ENCODE data around the gene BEND6. TPM values are rescaled to one million over a fixed set of nuclear protein-coding genes. Genes with fewer than 3 reads are reported as not detected.

The BEND6 gene
- total RNA-seq, 2 experiments from 2014 or later = not detected

- POLR2A ChIA-PET = no interaction called here
- intact Hi-C loops (cut with micrococcal nuclease) = no loop called here
- CTCF ChIA-PET = interaction anchor here (1.0 to 2.0 kb wide), 2 partner anchors 57 to 58 kb away, joined by 3 to 8 read pairs; no protein-coding TSS in a partner anchor
Measured at GRCh38 chr6:56961151-56961550, 6.2 kb downstream of the BEND6 start.

DNA sequence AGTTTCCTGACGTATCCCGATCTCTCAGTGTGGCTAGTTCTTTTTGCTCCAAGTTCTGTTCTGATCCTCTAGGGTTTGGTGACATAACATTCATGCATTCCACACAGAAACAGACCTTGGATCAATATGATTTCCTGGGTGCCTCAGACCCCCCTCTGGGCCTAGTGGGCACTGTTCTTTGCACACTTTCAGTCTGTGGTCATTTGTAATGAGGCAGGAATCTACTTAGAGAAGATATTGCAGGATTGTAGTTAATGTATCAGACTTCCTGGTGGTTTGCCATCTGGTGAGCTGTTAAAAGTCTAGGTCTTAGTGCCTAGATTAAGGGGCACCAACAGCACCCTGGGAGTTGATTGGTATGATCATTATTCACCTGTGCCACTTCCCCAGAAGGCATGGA, 7.5 kb downstream of the BEND6 start:
- Mint-ChIP-seq H3K4me1 (ENCODE audit: low read depth) (no peaks in the 10 kb centered on the region), H3K27me3 (peaks cover 10% of the 10 kb centered on the region), H3K9me3 (no peaks in the 10 kb centered on the region), H3K36me3 (no peaks in the 10 kb centered on the region), H3K27ac (no peak overlapping the region), H3K4me3 (no peak overlapping the region)
- no peak for DNase-seq
- intact Hi-C loops (cut with micrococcal nuclease) = no loop called here
- POLR2A ChIA-PET = no interaction called here
- CTCF ChIA-PET = interaction anchor here (1.0 to 1.8 kb wide), 2 partner anchors 58 to 59 kb away, joined by 3 to 6 read pairs; no protein-coding TSS in a partner anchor

More at GRCh38 chr6:56961151-56961550, 6.2 kb downstream of the BEND6 start:
- Mint-ChIP-seq H3K36me3 (no peaks in the 10 kb centered on the region), H3K4me1 (ENCODE audit: low read depth) (no peaks in the 10 kb centered on the region), H3K27ac (no peak overlapping the region), H3K4me3 (no peak overlapping the region), H3K27me3 (peaks cover 16% of the 10 kb centered on the region), H3K9me3 (no peaks in the 10 kb centered on the region)
- DNase-seq = no peak

DNA sequence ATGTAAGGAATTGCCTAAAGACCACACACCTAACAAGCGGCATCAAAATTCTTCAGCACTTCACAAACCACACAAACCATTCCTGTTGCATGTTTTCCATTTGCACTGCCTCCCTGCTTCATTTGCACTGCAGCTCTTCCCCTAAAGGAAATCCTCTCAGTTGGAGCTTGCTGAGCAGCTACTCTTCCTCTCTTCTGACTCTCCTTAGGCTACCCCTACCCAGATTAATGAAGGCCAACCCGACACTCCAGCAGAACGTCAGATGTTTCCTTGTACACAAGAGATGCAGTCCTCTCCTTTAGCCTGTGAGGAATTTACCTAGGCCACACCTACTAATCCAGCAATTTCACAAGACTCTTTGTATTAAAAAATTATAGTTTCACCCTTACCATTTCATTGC, 8.1 kb downstream of the BEND6 start:
- no peaks in the 10 kb centered on the region for H3K9me3 Mint-ChIP-seq
- CTCF ChIA-PET = interaction anchor here (1.0 to 1.8 kb wide), 2 partner anchors 58 kb away, joined by 3 to 6 read pairs; no protein-coding TSS in a partner anchor
- no peaks in the 10 kb centered on the region for H3K36me3 Mint-ChIP-seq
- intact Hi-C loops (cut with micrococcal nuclease) = no loop called here
- no peaks in the 10 kb centered on the region for H3K4me1 Mint-ChIP-seq (ENCODE audit: low read depth)
- no peak overlapping the region for H3K27ac Mint-ChIP-seq
- no peak for DNase-seq
- POLR2A ChIA-PET = no interaction called here
- peaks cover 10% of the 10 kb centered on the region for H3K27me3 Mint-ChIP-seq
- no peak overlapping the region for H3K4me3 Mint-ChIP-seq

- no peak for DNase-seq
- Mint-ChIP-seq H3K27me3 (peaks cover 2% of the 10 kb centered on the region), H3K36me3 (no peaks in the 10 kb centered on the region), H3K4me1 (ENCODE audit: low read depth) (no peaks in the 10 kb centered on the region), H3K27ac (no peak overlapping the region), H3K9me3 (no peaks in the 10 kb centered on the region), H3K4me3 (no peak overlapping the region)
- POLR2A ChIA-PET = no interaction called here
- intact Hi-C loops (cut with micrococcal nuclease) = no loop called here
- CTCF ChIA-PET = interaction anchor here (1.8 kb wide), 1 partner anchor 59 kb away, joined by 6 read pairs; no protein-coding TSS in a partner anchor
Measured at GRCh38 chr6:56963793-56964192, 8.9 kb downstream of the BEND6 start.

GRCh38 chr6:56965126-56965525, 10.2 kb downstream of the BEND6 start:
- Mint-ChIP-seq H3K4me1 (ENCODE audit: low read depth) (no peaks in the 10 kb centered on the region), H3K27ac (no peak overlapping the region), H3K4me3 (no peak overlapping the region), H3K27me3 (peaks cover 2% of the 10 kb centered on the region), H3K9me3 (no peaks in the 10 kb centered on the region), H3K36me3 (no peaks in the 10 kb centered on the region)
- ChIA-PET CTCF (no interaction called here), POLR2A (no interaction called here)
- DNase-seq = no peak
- intact Hi-C loops (cut with micrococcal nuclease) = no loop called here

GRCh38 chr6:56970849-56971248, 15.9 kb downstream of the BEND6 start:
- ChIA-PET CTCF (no interaction called here), POLR2A (no interaction called here)
- Mint-ChIP-seq H3K4me1 (ENCODE audit: low read depth) (no peaks in the 10 kb centered on the region), H3K27ac (no peak overlapping the region), H3K4me3 (no peak overlapping the region), H3K9me3 (no peaks in the 10 kb centered on the region), H3K27me3 (peaks cover 3% of the 10 kb centered on the region), H3K36me3 (no peaks in the 10 kb centered on the region)
- intact Hi-C loops (cut with micrococcal nuclease) = no loop called here
- no peak for DNase-seq

- Mint-ChIP-seq H3K9me3 (peaks cover 10% of the 10 kb centered on the region), H3K36me3 (no peaks in the 10 kb centered on the region), H3K4me1 (ENCODE audit: low read depth) (no peaks in the 10 kb centered on the region), H3K27ac (no peak overlapping the region), H3K27me3 (no peaks in the 10 kb centered on the region), H3K4me3 (no peak overlapping the region)
- ChIA-PET POLR2A (no interaction called here), CTCF (no interaction called here)
- DNase-seq = no peak
- intact Hi-C loops (cut with micrococcal nuclease) = no loop called here
Measured at GRCh38 chr6:56977192-56977591, 22.3 kb downstream of the BEND6 start.

GRCh38 chr6:56978530-56978929, 23.6 kb downstream of the BEND6 start:
- Mint-ChIP-seq H3K36me3 (no peaks in the 10 kb centered on the region), H3K27me3 (peaks cover 3% of the 10 kb centered on the region), H3K9me3 (peaks cover 10% of the 10 kb centered on the region), H3K4me3 (no peak overlapping the region), H3K27ac (no peak overlapping the region), H3K4me1 (ENCODE audit: low read depth) (no peaks in the 10 kb centered on the region)
- intact Hi-C loops (cut with micrococcal nuclease) = no loop called here
- no peak for DNase-seq
- CTCF ChIA-PET = no interaction called here
- POLR2A ChIA-PET = no interaction called here

- ChIA-PET CTCF (interaction anchor here (0.6 to 0.8 kb wide), 2 partner anchors 36 to 79 kb away, joined by 3 read pairs; no protein-coding TSS in a partner anchor), POLR2A (no interaction called here)
- Mint-ChIP-seq H3K36me3 (no peaks in the 10 kb centered on the region), H3K27me3 (peaks cover 10% of the 10 kb centered on the region), H3K4me1 (ENCODE audit: low read depth) (no peaks in the 10 kb centered on the region), H3K4me3 (no peak overlapping the region), H3K9me3 (no peaks in the 10 kb centered on the region), H3K27ac (no peak overlapping the region)
- intact Hi-C loops (cut with micrococcal nuclease) = no loop called here
- no peak for DNase-seq
Measured at GRCh38 chr6:56984361-56984760, 29.5 kb downstream of the BEND6 start.

DNA sequence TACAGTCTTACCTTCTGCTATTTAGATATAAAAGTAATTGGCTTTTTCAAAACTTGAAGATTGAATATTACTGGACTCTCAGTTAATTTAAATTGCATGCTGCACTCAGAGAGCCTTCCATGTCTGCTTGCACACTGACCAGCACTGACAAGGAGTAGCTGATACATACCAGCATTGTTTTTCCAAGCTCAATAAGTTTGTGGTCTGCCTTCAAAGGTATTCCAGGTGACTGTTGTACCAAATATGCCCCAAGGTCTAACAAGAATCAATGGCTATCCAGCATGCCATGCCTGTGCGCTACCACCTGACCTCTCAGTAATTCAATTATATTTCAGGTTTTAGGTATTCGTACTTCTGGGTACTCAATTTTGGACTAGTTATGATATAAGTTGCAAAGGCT, 30.0 kb downstream of the BEND6 start:
- ChIA-PET POLR2A (no interaction called here), CTCF (interaction anchor here (0.8 kb wide), 1 partner anchor 36 kb away, joined by 3 read pairs; no protein-coding TSS in a partner anchor)
- DNase-seq = no peak
- no peak overlapping the region for H3K4me3 Mint-ChIP-seq
- peaks cover 14% of the 10 kb centered on the region for H3K27me3 Mint-ChIP-seq
- no peak overlapping the region for H3K27ac Mint-ChIP-seq
- H3K9me3 Mint-ChIP-seq = no peaks in the 10 kb centered on the region
- no peaks in the 10 kb centered on the region for H3K4me1 Mint-ChIP-seq (ENCODE audit: low read depth)
- intact Hi-C loops (cut with micrococcal nuclease) = no loop called here
- H3K36me3 Mint-ChIP-seq = no peaks in the 10 kb centered on the region

- H3K4me3 Mint-ChIP-seq = no peak overlapping the region
- no peaks in the 10 kb centered on the region for H3K4me1 Mint-ChIP-seq (ENCODE audit: low read depth)
- no peak overlapping the region for H3K27ac Mint-ChIP-seq
- intact Hi-C loops (cut with micrococcal nuclease) = no loop called here
- DNase-seq = no peak
- no peaks in the 10 kb centered on the region for H3K9me3 Mint-ChIP-seq
- ChIA-PET CTCF (interaction anchor here (1.4 kb wide), 1 partner anchor 35 kb away, joined by 5 read pairs; no protein-coding TSS in a partner anchor), POLR2A (no interaction called here)
- peaks cover 19% of the 10 kb centered on the region for H3K27me3 Mint-ChIP-seq
- H3K36me3 Mint-ChIP-seq = no peaks in the 10 kb centered on the region
Measured at GRCh38 chr6:56986611-56987010, 31.7 kb downstream of the BEND6 start.

DNA sequence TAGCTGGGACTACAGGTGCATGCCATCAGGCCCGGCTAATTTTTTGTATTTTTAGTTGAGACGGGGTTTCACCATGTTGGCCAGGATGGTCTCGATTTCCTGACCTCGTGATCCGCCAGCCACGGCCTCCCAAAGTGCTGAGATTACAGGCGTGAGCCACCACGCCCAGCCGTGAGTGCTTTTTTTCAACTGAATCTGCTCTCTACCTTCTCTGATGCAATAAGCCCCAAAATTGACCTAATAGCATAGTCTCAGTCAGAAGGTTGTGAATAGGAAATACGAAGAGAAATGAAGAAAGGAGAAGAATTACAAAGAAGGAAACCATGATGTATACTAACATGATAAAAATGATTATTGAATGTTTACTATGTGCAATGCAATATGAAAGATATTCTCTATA, 33.2 kb downstream of the BEND6 start:
- ChIA-PET CTCF (no interaction called here), POLR2A (no interaction called here)
- Mint-ChIP-seq H3K27ac (no peak overlapping the region), H3K27me3 (peaks cover 30% of the 10 kb centered on the region), H3K4me3 (no peak overlapping the region), H3K4me1 (ENCODE audit: low read depth) (no peaks in the 10 kb centered on the region), H3K36me3 (no peaks in the 10 kb centered on the region), H3K9me3 (no peaks in the 10 kb centered on the region)
- DNase-seq = no peak
- intact Hi-C loops (cut with micrococcal nuclease) = no loop called here

GRCh38 chr6:56992036-56992435, 37.1 kb downstream of the BEND6 start:
- peaks cover 21% of the 10 kb centered on the region for H3K27me3 Mint-ChIP-seq
- CTCF ChIA-PET = interaction anchor here (0.6 to 1.0 kb wide), 2 partner anchors 36 to 89 kb away, joined by 3 read pairs; no protein-coding TSS in a partner anchor
- intact Hi-C loops (cut with micrococcal nuclease) = no loop called here
- no peak overlapping the region for H3K27ac Mint-ChIP-seq
- POLR2A ChIA-PET = no interaction called here
- H3K4me1 Mint-ChIP-seq (ENCODE audit: low read depth) = no peaks in the 10 kb centered on the region
- H3K36me3 Mint-ChIP-seq = no peaks in the 10 kb centered on the region
- H3K9me3 Mint-ChIP-seq = no peaks in the 10 kb centered on the region
- DNase-seq = no peak
- no peak overlapping the region for H3K4me3 Mint-ChIP-seq
